GM18868 (cell line): ENCODE data around the gene KRT17.
"Not testable (repeated sequence)": the region's sequence is repeated elsewhere in the genome, so short reads cannot be mapped to it uniquely, and the experiment has no call there.

Source experiments
- ATAC-seq: cut with Tn5 transposase; IDR thresholded peaks from one replicate; pipeline ENCODE4 v1.9.1; 2021; ENCODE audit warnings: mild to moderate bottlenecking, moderate library complexity; ENCODE audit not compliant: unreplicated experiment

Gene KRT17

DNA sequence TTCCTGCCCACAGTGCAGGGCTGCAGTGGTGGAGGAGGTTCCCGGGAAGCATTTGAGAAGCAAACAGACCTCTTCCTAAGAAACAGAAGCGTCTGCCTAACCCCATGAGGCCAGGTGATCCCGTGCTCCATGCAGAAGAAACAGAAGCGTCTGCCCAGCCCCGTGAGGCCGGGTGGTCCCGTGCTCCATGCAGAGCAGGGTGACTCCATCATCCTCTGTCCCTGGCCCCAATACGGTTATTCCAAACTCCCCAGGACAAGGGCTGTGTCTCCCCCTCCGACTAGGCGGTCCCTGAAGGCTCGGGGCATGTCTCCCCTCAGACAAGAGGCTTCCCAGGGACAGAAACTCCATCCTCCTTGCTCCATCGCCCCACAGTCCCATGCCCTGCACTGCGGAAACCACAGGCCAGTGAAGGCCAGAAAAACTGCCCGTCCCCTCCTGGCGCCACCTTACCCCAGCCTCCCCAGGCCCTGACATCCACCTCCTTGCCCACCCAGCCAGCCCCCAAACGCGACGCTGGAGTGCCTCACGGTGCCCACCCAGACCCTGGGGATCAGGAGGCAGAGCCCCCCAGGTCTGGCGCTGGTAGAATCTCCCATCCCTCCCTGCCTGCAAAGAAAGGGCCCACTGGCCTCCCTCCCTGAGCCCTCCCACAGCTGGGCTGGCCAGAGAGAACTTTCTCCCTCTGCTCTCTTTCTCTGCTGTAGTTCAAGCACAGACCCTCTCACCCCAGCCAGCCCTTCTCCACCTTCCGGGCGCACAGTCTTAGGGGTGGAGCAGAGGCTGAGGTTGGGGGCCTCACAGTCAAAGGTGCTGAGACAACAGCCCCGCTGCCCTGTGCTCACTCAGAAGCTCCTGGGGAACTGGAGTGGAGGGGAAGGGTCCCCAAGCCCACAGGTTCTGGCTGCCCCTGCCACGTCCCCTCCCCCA is 30.6 kb upstream of the KRT17 start:
- no peak for ATAC-seq

DNA sequence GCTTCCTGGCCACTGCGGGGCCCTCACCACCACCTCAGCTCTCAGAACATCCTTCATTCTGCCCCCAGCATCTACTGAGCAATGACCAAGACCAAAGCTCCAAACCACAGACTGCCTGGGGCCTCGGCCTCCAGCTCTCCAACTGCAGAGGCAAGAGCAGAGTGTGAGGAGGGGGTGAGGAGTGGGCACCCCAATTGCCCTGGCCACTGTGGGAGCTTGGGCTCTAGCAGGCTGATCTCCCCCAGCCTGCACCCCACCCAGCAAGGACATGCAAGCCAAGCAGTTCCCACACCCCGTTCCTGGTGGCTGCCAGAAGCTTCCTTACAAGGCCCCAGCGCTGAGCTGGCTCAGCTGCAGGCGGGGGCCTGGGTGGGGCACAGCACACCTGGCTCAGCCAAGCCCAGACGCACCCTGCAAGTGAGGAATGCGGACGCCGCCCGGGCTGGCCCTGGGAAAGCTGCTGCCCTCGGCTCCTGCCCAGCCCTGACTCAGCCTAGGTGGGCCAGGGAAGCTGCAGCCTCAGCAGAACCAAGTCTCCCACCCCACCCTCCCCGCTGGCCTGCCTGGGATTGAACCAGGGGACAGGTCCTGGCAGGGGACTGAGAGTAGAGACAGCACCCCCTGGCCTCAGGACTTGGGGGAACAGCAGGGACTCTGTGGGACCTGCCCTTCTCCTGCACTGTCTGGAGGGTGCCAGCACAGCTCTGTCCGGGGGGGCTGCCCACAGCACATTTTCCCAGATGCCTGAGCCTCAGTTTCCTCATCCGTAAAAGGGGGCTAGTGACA is 29.7 kb upstream of the KRT17 start:
- no peak for ATAC-seq

- ATAC-seq: no peak
These were observed 29.0 kb upstream of the KRT17 start for GRCh38 chr17:41653421-41653820.

DNA sequence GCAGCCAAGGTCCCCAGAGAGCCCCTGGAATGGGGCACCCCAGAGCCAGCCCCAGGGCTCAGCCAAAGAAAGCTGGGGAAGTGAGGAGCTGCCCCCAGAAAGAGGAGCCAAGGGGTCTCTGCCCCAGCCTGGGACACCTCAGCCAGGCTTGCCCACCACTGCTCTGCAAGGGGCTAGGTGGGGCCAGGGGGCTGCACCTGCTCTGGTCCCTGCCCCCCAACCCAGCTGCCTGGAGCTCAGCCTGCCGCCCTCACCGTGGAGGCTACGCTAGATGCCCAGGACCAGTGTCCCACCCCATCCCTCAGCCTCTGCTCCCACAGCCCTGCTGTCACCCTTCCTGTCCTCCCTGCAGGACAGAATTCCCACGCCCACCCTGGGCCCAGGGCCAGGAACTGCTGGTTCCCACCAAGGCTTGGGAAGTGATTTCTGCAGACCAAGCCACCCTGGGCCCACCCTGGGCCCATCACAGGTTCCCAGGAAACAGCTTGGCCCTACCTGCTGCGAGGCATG is 28.1 kb upstream of the KRT17 start:
- ATAC-seq: no peak

GRCh38 chr17:41651625-41652460 is 27.5 kb upstream of the KRT17 start:
- no peak for ATAC-seq

GRCh38 chr17:41650794-41651624 is 26.6 kb upstream of the KRT17 start:
- no peak for ATAC-seq

DNA sequence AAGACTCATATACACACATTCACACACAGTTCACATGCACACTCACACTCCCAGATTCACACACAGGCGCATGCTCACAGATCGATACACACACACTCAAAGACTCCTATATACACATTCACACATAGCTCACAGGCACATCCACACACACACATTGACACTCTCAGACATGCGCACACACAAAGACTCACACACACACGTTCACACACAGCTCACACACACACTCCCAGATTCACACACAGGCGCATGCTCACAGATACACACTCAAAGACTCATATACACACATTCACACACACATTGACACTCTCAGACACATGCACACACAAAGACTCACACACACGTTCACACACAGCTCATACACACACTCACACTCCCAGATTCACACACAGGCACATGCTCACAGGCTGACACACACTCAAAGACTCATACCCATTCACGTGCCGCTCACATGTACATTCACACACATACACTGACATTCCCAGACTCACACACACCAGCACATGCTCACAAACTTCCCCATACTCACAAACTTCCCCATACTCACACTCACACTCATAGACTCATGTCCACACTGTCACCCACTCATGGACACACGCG is 25.6 kb upstream of the KRT17 start:
- ATAC-seq: no peak

GRCh38 chr17:41648411-41649195 is 24.2 kb upstream of the KRT17 start:
- no peak for ATAC-seq

DNA sequence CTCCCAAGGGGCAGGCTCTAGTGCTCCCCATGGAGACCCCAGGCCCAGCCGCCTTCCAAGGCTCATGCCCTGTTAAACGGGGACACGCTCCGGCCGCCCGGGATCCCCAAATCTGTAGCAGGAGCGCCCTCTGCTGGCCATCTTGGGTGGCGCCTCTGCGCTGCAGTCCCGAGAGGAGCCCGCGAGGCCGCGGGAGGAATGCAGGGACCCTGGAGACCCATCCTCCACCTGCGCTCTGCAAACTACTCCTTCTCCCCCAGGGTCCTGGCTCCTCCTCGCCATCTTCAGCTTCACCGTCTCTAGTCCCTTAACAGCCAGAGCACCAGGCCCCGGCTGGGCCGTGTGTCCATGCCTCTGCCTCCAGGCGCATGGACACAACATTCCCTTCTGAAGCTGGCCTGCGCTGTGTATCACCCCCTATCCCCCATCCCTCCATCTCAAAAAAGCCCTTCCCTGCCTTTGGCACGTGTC is 23.6 kb upstream of the KRT17 start:
- no peak for ATAC-seq

- no peak for ATAC-seq
These were observed 22.9 kb upstream of the KRT17 start for GRCh38 chr17:41647038-41647813.

DNA sequence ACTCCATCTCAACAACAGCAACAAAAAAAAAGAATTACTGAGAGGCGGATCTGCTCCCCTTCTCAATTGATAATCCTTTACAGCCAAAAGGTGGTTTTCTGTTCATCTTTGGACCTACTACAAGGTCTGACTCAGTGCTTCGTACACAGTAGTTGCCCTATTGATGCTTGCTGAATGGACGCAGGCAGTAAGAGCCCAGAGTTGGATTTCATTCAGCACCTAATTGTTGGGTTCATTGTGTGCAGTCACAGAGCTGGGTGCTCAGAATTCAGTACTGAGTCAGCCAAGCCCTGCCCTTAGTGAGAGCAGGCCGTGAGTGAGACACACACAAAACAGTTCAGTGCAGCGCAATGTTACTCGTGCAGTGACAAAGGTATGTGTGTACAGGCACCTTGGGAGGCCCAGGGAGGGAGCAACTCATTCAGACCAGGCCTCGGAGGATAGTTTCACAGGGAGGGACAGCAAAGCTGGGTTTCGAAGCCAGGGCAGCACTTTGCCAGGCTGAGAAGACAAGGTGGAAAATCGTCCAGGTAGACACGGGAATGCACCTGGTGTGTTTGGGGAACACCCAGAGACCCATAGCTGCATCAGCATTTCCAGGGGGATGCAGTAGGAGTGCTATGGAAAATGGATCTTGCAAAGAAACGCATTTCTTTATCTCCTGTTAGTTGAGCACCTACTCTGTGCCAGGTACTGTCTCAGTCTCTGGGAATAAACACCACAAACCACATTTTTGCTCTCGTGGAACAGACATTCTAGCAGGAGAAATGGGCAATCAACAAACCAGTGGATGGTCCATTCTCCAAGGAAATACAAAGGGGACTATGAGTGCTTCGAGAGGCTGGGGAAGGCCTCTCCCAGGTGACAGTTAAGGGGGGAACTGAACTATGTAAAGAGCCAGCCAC is 18.1 kb upstream of the KRT17 start:
- no peak for ATAC-seq

DNA sequence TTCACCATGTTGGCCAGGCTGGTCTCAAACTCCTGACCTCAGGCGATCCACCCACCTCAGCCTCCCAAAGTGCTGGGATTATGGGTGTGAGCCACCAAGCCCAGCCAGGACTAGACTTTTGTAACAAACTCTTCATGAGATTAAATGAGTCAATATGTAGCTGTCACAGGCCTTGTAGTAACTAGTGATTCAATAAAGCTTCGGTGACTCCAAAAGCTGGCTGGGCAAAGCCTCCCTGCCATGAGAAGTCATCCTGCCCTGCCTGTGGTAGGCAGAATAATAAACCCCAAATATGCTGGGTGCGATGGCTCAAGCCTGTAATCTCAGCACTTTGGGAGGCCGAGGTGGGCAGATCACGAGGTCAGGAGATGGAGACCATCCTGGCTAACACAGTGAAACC is 16.2 kb upstream of the KRT17 start:
- not testable (repeated sequence) for ATAC-seq

GRCh38 chr17:41639492-41640473 is 15.4 kb upstream of the KRT17 start:
- no peak for ATAC-seq

GRCh38 chr17:41638941-41639340 is 14.6 kb upstream of the KRT17 start:
- no peak for ATAC-seq

DNA sequence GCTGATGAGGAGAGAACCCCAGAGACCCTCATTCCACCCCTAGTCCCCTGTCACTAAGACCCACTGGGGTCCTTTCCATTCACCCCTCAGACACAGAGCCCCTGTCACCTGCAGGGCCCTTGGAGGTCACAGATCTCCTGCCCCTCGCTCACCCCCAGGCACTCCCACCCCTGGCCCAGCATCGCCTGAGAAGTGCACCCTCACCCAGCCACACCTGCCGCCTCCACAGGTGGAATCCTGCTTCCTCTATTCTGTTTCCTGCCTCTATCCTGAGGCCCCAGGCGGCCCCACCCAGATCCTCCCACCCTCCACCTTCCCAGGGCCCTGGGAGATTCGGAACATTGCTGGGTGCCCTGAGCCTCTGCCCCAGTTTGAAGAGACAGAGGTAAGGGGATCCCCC is 13.8 kb upstream of the KRT17 start:
- no peak for ATAC-seq

GRCh38 chr17:41636652-41637051 is 12.3 kb upstream of the KRT17 start:
- ATAC-seq: no peak
